Stimulated activated CD4-positive, alpha-beta T cell treated with anti-CD3 and anti-CD28 coated beads, TNF-alpha, amount 100 ng/mL, for 4 hours (primary cell): Measurements from ENCODE around the gene ZNF618.
A peak's percentile ranks its signal among the peaks of the same experiment; 100 is the strongest.
"Not testable (repeated sequence)": the region's sequence is repeated elsewhere in the genome, so short reads cannot be mapped to it uniquely, and the experiment has no call there.

Experiments used
- DNase-seq, 3 experiments: peaks; one replicate each; pipeline ENCODE4 v3.0.0-alpha.2; 2020; ENCODE audit warnings: low read depth in 3 of 3

The ZNF618 gene

GRCh38 chr9:114081441-114082016 lies 205.4 kb downstream of the ZNF618 start:
- no peak for DNase-seq

DNA sequence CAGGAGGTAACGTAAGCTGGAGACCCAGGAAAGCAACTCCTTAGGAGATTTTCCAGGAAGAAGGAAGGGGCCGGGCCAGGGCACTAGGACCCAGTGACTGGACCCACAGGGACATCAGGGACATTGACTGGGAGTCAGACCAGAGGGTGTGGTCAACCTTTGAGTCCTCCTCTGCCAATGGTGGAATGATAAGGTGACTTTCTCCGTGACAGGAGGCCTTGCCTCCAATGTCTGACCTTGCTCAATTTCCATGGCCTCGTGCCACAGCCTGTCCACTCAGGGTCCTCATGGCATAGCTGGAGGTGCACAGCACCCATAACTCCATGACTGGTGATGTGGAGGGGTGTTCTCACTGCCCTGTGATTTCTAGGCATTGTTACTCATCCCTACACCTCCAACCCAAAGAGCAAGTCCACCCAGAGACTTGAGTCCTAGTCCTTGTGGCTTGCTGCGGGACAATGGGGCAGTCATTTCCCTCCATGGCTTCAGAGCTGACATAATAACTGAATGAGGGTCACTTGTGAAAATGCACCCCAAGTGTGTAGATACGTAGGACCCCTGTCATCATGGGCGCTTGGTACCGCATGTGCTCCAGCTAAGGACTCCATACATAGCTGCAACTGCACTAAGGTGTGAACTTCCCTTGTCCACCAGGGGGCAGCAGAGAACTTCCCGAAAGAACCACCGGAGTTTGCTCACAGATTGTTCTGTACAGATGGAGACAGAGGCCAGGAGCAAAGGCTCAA lies 206.1 kb downstream of the ZNF618 start:
- DNase-seq = peak; percentile 53 to 62 (median 62)

DNA sequence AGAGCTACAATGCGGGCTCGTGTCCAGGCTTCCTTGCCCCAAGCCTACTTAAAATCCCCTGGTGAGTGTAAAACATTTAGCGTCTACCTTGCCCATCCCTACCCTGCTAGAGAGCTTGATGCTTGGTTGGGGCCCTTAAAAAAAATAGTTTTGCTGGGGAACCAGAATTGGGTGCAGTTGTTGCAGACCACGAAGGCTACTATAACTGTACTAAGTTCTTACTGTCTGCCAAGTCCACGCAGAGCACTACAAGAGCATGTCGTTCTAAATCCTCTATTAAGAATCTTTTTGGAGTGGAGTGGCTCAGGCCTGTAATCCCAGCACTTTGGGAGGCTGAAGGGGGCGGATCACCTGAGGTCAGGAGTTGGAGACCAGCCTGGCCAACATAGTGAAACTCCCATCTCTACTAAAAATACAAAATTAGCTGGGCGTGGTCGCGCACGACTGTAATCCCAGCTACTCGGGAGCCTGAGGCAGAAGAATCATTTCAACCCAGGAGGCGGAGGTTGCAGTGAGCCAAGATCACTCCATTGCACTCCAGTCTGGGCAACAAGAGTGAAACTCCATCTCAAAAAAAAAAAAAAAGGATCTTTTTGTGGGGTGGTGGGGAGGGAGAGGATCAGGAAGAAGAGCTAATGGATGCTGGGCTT lies 206.8 kb downstream of the ZNF618 start:
- DNase-seq = not testable (repeated sequence)

- no peak for DNase-seq
Observed at GRCh38 chr9:114083666-114084065, 207.6 kb downstream of the ZNF618 start.

GRCh38 chr9:114084282-114085073 lies 208.4 kb downstream of the ZNF618 start:
- DNase-seq = no peak

DNA sequence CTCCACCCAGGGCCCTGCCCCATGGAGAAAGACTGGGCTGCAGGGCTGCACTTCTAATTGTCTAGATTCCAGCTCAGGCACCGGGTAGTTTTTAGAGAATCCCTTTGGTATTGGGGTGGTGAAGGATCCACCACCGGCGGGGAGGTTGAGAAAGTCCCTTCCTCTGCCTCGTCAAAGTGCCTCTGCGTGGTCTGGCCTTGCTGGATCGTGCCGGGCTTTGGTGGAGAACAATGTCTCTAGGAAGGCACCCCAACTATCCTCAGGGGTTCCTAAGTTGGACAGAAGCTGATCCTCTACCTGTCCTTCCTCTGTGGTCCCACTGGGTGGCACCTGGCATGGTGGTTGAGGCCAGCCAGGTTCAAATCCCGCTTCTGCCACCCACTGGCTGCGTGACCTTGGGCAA lies 209.3 kb downstream of the ZNF618 start:
- DNase-seq = no peak

GRCh38 chr9:114086009-114086408 lies 209.9 kb downstream of the ZNF618 start:
- DNase-seq = no peak

GRCh38 chr9:114086607-114087006 lies 210.5 kb downstream of the ZNF618 start:
- DNase-seq = no peak

DNA sequence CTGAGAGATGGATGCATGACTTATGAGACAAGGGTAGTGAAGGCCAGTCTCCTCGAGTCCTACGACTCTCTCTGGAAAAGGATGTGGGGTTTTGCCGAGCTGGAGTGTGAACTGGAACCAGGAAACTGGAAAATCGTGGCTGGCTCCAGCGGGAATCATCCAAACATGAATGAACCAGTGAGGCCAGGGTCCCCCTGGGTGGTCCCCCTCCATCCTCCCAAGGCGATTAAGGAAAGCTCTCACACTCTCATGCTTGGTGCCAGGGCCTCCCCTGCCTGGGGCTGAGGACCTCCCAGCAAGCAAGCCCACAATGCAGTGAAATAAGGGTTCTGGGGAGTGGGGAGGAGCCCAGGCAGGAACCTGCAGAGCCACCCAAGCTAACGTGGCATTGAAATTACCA lies 211.6 kb downstream of the ZNF618 start:
- no peak for DNase-seq

DNA sequence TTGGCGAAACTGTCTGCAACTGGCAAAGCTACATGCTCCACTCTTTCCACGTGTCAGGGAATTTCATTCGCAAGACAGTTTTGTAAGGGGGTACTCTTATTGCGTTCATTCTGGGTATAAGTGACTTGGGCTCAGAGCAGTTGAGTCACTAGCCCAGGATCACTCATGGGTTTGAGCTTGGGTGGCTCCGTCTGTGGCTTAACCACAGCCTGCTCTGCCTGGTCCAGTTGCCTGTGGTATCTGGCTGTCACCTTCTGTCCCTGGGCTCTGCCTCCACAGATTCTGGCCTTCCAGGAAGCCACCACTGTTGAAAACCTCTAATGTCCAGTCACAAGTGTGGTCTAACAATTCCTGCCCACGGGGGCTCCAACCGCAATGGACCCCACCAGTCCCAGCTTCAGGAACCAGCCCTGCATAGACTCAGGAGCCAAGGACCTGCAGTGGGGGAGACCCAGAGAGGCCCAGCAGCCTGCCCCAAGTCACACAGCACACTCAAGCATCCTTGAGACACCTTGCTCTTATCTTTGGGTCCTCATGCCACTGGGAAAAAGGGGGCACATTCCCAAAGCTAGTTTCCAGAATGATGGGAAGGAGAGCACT lies 212.6 kb downstream of the ZNF618 start:
- DNase-seq = no peak

- no peak for DNase-seq
Observed at GRCh38 chr9:114089206-114089840, 213.2 kb downstream of the ZNF618 start.

- no peak for DNase-seq
Observed at GRCh38 chr9:114090798-114091197, 214.7 kb downstream of the ZNF618 start.

DNA sequence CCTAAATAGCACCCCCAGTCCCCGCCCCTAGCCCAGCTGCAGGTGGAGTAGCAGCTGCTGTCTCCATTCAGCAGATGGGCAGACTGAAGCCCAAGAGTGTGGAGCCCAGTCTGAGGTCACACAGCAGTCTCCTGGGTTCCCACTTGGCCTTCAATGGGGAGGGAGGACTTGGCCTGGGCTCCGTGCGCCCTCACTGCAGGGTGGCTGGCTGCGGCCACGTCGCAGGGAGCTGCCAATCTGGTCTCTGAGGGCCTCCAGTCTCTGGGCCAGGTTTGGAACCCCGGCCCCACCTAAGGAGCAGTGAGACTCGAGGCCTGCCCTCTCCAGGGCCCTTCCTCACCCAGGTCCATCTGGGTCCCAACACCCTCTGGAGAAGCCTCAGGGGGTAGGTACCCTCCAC lies 215.6 kb downstream of the ZNF618 start:
- DNase-seq = no peak

DNA sequence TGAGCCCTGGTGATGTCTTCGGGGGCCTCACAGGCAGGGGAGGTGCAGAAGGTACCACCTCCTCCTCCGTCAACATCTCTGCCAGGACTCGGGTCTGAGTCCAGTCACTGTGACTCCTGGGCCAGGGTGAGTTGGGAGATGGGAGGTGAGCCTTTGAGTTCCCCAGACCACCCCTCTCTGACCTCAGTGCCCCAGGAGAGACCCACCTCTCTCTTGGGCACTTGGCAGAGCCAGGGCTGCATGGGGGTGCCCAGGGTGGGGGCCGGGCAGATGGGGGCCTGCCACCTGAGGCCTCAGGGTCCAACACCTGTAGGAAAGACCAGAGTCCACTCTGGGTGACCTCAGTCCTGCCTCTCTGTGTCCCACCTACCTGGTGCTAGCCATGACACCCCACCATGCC lies 216.2 kb downstream of the ZNF618 start:
- DNase-seq = no peak

GRCh38 chr9:114093031-114093471 lies 216.9 kb downstream of the ZNF618 start:
- no peak for DNase-seq

- no peak for DNase-seq
Observed at GRCh38 chr9:114093761-114094505, 217.8 kb downstream of the ZNF618 start.

DNA sequence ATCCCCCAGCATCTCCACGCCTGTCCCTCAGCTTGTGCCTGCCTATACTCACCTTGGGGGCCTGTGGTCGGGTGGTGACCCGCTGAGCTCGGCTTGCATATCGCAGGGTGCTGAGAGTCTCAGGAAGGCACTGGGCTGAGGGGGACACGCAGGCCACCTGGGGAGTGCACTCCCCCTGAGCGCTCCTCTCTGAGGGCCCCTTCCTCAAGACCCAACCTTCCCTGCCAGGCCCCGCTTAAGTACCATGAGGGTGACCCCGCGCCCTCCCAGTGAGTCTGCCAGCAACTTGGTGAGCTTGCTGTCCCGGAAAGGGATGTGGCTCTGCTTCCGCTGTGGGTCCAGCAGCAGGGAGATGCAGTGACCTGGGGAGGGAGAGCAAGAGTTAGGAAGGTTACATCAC lies 218.9 kb downstream of the ZNF618 start:
- no peak for DNase-seq

GRCh38 chr9:114096041-114096511 lies 220.0 kb downstream of the ZNF618 start:
- no peak for DNase-seq

GRCh38 chr9:114096866-114097612 lies 220.9 kb downstream of the ZNF618 start:
- no peak for DNase-seq

DNA sequence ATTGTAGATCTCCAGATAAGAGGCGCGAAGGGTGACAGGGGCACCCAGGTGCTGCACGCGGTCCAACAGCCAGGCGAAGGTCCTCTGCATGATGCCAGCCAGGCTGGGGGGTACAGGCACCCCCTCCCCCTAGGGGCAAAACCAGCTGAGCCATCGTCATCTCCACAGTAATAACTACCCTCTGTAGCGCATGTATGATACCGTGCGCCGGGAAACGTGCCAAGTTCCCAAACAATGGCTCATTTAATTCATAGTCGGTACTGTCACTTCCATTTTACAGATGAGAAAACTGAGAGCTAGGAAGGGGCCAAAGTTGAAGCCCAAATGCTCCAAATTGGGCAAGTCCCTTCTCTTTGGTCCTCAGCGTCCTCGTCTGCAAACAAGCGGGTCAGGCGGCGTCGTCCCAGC lies 221.5 kb downstream of the ZNF618 start:
- no peak for DNase-seq
